IPS DF 19.7 (cell line): ENCODE data around the gene BOC.

Experiments
- DNase-seq: peaks from one replicate; pipeline ENCODE4 v3.0.0-alpha.2; 2013; ENCODE audit warnings: low read depth, low spot score

Gene BOC

GRCh38 chr3:113269661-113270060, 58.3 kb downstream of the BOC start:
- DNase-seq: no peak

- no peak for DNase-seq
These were observed 58.7 kb downstream of the BOC start for GRCh38 chr3:113270068-113270467.

GRCh38 chr3:113270786-113271185, 59.4 kb downstream of the BOC start:
- no peak for DNase-seq

DNA sequence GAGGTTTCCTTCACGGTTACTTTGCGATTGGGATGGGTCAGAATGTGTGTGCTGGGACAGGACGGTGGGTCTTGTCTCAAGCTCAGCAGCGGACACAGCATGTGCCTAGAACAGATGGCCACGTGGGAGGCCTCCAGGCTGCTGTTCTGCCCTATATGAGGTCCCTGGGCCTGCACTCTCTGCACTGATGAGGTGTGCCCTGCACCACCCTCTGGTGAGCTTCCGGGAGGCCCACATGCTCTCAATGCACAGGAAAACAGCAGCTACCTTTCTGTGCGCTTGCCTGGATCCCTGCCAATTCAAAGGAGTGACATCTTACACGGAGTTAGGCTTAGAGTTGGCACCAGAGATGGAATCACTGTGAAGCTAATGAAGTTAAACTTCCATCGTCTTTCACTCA, 59.8 kb downstream of the BOC start:
- DNase-seq: no peak

GRCh38 chr3:113271594-113272384, 60.4 kb downstream of the BOC start:
- DNase-seq: no peak

DNA sequence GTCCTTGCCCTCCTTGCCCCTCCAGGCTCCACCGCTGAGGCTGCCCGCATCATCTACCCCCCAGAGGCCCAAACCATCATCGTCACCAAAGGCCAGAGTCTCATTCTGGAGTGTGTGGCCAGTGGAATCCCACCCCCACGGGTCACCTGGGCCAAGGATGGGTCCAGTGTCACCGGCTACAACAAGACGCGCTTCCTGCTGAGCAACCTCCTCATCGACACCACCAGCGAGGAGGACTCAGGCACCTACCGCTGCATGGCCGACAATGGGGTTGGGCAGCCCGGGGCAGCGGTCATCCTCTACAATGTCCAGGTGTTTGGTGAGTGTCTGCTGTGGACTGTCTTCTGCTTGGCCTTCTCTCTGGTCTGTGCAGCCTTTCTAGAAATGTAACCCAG, 61.0 kb downstream of the BOC start:
- DNase-seq: no peak

GRCh38 chr3:113273011-113273410, 61.7 kb downstream of the BOC start:
- no peak for DNase-seq

GRCh38 chr3:113273604-113274378, 62.4 kb downstream of the BOC start:
- no peak for DNase-seq

GRCh38 chr3:113274425-113275257, 63.3 kb downstream of the BOC start:
- no peak for DNase-seq

DNA sequence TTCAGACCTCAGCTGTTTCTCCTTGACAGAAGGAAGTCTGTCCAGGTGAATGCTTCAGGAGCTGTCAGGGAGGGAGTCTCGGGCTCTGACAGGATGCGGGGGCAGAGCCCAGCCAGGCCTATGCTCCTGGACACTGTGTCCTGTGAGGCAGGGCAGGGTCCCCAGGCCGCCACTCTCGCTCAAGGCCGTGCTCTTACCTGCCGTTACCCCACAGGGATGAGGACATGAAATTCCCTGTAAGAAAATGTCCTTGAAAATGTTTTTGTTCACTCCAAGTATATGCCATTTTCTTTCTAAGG, 63.9 kb downstream of the BOC start:
- DNase-seq: no peak

DNA sequence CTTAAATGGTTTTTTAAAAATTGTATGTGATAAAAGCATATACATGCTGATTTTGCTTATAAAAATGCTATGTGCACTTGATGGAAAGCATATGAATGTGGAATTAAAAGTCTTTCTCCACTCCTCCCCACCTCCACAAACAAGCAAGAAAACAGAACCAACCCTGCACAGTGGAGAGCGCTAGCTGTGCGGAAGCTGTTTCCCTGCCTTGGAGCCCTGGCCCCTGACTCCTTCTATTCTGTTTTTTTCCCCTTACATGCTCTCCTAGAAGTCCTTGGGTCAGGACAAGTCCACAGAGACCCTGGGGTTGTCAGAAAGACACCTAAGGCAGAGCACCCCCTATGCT, 64.2 kb downstream of the BOC start:
- no peak for DNase-seq

DNA sequence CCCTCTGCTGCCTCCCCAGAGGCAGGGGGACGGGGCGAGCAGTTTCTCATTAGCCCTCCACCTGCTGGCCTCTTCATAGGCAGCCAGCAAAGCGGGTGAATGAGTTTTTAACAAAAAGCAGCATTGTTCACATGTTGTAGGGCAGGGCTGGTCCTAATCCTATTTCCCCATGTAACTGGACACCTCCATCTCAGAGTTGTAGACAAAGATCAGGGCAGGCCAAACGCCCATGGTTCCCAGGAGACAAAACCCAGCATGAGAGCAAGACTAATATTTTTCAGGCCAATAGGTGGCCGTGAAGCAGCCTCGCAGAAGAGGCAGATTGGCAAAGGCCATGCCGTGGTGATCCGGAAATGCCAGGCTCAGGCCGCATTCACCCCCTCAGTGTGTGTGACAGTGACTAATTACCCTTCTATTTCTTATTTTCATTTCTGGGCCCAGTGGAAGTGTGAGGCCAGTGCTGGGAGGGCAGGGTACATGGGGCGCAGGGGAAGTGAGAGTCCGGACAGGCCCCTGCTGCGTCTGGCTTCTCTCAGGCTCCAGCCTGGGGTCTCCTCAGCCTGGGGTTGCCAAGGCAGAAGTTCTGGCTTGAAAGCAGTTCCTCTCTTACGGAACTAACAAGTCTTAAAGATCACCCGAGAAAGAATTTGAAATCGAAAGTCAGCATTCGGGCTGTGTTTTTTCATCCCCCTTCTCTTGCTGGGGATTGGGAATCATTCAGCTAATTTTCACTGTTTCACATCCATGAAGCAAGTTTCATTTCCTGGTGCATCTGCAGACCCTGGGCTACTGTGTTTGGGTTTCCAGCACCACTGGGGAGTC, 64.8 kb downstream of the BOC start:
- no peak for DNase-seq

DNA sequence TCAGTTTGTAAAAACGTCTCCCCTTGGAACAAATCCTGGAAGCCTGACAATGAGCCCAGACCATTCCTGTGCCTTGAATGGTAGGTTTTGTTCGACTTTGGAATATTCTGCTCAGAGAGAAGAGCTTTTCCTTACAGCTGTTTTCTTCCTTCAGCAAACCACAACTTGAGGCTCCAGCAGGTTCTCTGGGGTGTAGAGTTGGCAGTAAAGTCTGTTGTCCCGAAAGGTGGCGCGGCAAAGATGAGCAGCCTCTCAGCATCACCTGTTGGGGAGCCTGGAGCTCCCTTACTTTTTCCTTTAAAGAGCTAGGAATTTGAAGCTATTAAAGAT, 65.4 kb downstream of the BOC start:
- DNase-seq: no peak

- no peak for DNase-seq
These were observed 66.1 kb downstream of the BOC start for GRCh38 chr3:113277414-113277813.

- DNase-seq: no peak
These were observed 66.7 kb downstream of the BOC start for GRCh38 chr3:113277941-113278598.

- no peak for DNase-seq
These were observed 67.2 kb downstream of the BOC start for GRCh38 chr3:113278599-113278955.

- no peak for DNase-seq
These were observed 68.3 kb downstream of the BOC start for GRCh38 chr3:113279686-113280085.

DNA sequence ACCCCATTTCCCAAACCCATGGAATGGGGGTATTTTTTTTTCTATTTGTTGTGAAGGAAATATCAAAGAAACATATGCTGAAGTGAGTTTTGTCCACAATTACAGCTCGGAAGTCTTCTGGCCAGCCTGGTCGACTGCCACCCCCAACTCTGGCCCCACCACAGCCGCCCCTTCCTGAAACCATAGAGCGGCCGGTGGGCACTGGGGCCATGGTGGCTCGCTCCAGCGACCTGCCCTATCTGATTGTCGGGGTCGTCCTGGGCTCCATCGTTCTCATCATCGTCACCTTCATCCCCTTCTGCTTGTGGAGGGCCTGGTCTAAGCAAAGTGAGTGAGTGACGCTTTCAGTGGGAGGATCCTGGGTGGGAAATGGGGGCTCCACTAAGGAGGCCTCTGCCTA, 71.9 kb downstream of the BOC start:
- DNase-seq: no peak

DNA sequence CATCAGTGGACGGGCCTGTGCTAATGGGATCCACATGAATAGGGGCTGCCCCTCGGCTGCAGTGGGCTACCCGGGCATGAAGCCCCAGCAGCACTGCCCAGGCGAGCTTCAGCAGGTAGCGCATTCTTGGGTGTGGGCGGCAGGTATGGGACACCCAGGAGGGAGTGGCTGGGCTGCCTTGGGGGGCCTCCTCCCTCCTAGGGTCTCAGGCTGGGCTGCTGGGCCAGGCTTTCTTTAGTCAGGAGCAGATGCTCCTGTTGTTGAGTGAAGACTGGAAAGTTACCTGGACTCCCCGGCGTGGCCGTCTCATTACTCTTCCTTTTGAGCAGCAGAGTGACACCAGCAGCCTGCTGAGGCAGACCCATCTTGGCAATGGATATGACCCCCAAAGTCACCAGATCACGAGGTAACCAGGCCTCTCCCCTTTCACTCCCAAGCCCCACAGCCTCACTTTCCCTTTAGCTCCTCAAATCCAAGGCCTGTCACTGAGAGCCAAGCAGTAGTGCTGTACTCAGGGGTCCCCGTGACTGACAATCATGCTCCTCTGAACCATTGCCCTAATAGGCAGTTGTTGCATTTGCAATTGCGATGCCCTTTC, 73.2 kb downstream of the BOC start:
- DNase-seq: no peak

- no peak for DNase-seq
These were observed 73.9 kb downstream of the BOC start for GRCh38 chr3:113285226-113285625.

DNA sequence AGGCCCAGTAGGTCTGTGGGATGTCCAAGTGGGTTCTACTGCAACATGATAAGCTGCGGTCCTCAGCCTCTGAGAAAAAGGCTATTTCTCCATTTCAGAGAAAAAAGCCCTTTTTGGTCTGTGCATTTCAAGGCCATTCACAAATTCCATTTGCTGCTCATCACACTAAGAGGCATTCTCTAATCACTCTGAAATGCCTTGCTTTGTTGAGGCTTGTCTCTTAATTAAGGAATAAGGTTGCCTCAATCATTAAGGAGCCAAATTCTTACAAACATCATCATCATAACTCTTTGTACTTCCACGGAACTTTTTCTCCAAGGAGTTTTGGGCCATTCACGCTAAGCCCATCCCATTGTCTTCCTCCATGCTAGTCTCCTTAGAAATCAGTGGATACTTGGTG, 74.4 kb downstream of the BOC start:
- no peak for DNase-seq
